Uterus (tissue), 4 donors: Measurements from ENCODE around the gene ASMTL. TPM values are rescaled to one million over a fixed set of nuclear protein-coding genes. Genes with fewer than 3 reads are reported as not detected.

Experiments used
- DNase-seq, 2 donors: peaks; one replicate each; pipeline ENCODE4 v3.0.0-alpha.2; 2019 to 2020
- H3K27ac ChIP-seq, 2 donors: fragments of 200-600 bp; sonication (generic); 1 replicate in 1 of 2; 2 replicates in 1 of 2; pipeline ENCODE4 v1.5.1; 2016 to 2018
- H3K27me3 ChIP-seq, 2 donors: fragments of 200-600 bp; sonication (generic); one replicate each; pipeline ENCODE4 v1.5.1; 2018 to 2019; ENCODE audit warnings: control low read depth in 1 of 2
- H3K36me3 ChIP-seq, 2 donors: fragments of 200-600 bp; sonication (generic); one replicate each; pipeline ENCODE4 v1.5.1; 2019; ENCODE audit warnings: control low read depth in 1 of 2
- H3K4me1 ChIP-seq, 2 donors: fragments of 200-600 bp; sonication (generic); one replicate each; pipeline ENCODE4 v1.5.1; 2018 to 2019; ENCODE audit warnings: control low read depth in 1 of 2
- H3K4me3 ChIP-seq, 2 donors: fragments of 200-600 bp; sonication (generic); 1 replicate in 1 of 2; 2 replicates in 1 of 2; pipeline ENCODE4 v1.5.1; 2018 to 2019; ENCODE audit warnings: mild to moderate bottlenecking in 1 of 2
- H3K9me3 ChIP-seq, 2 donors: fragments of 200-600 bp; sonication (generic); one replicate each; pipeline ENCODE4 v1.5.1; 2019; ENCODE audit warnings: control low read depth in 1 of 2
- POLR2A ChIP-seq, 2 donors: fragments of 450-650 bp; IDR thresholded peaks; one replicate each; pipeline ENCODE4 v1.6.1; 2016; ENCODE audit warnings: antibody characterized with exemption in 2 of 2, mild to moderate bottlenecking in 1 of 2, moderate library complexity in 1 of 2
- intact Hi-C: fragments of 100-400 bp; cut with DNase I; formaldehyde crosslinking; loops from one replicate; pipeline ENCODE4 v1.15.1; 2023; ENCODE audit warnings: low total_unique reads
- total RNA-seq, 4 donors: library from RNA; depleted of rRNA in 3 of 4; stranded (reverse); fragments of >200 nt in 3 of 4; gene quantifications; one replicate each; pipeline versions ENCODE4 v1.1.0 to v1.2.4, GENCODE V29; 2014 to 2023
- TF ChIP-seq, protein P1 (sequence below), 4 experiments: fragments of 200-600 bp in 2 of 4; fragments of 450-650 bp in 2 of 4; sonication (generic) in 2 of 4; IDR thresholded peaks; one replicate each; pipeline ENCODE4 v1.5.1; 2016 to 2019; ENCODE audit warnings: antibody characterized with exemption in 4 of 4, mild to moderate bottlenecking in 2 of 4, moderate library complexity in 1 of 4
- donor health status: DM: yes; HTN: yes; CAD: no.

ASMTL gene
- total RNA-seq, 4 donors from 2014 or later, result 6.4 to 43.5 (median 11.1) TPM

DNA sequence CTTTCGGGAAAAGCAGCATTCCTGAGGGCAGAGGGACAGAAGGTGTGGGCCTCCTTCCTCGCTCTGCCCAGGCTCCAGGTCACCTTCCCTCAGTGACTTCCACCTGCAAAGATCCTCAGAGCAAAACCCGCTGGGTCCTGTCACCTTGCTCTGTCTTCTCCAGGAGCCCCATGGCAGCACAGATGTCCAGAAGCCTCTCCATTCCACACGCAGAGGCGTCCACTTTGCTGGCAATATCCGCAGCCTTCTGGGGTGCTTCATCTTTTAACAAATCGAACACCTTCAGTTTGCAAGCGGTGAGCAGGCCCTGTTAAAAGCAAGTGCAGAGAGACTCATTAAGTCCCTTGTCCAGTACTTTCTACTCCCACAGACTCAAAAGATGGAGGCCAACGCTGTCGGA is 27.3 kb downstream of the ASMTL start:
- no peak for DNase-seq
- no peaks in the 10 kb centered on the region for H3K27me3 ChIP-seq
- H3K36me3 ChIP-seq, result no peaks in the 10 kb centered on the region
- no peak overlapping the region for H3K4me3 ChIP-seq
- H3K9me3 ChIP-seq, result peaks cover 0 to 8% of the 10 kb centered on the region in 2 donors
- intact Hi-C loops, result no loop called here
- H3K27ac ChIP-seq, result no peak overlapping the region
- no peak for TF ChIP-seq POLR2A (IDR thresholded peaks at IDR 0.05)
- TF ChIP-seq, protein P1, sequence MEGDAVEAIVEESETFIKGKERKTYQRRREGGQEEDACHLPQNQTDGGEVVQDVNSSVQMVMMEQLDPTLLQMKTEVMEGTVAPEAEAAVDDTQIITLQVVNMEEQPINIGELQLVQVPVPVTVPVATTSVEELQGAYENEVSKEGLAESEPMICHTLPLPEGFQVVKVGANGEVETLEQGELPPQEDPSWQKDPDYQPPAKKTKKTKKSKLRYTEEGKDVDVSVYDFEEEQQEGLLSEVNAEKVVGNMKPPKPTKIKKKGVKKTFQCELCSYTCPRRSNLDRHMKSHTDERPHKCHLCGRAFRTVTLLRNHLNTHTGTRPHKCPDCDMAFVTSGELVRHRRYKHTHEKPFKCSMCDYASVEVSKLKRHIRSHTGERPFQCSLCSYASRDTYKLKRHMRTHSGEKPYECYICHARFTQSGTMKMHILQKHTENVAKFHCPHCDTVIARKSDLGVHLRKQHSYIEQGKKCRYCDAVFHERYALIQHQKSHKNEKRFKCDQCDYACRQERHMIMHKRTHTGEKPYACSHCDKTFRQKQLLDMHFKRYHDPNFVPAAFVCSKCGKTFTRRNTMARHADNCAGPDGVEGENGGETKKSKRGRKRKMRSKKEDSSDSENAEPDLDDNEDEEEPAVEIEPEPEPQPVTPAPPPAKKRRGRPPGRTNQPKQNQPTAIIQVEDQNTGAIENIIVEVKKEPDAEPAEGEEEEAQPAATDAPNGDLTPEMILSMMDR (IDR thresholded peaks at IDR 0.05), result no peak
- no peaks in the 10 kb centered on the region for H3K4me1 ChIP-seq

DNA sequence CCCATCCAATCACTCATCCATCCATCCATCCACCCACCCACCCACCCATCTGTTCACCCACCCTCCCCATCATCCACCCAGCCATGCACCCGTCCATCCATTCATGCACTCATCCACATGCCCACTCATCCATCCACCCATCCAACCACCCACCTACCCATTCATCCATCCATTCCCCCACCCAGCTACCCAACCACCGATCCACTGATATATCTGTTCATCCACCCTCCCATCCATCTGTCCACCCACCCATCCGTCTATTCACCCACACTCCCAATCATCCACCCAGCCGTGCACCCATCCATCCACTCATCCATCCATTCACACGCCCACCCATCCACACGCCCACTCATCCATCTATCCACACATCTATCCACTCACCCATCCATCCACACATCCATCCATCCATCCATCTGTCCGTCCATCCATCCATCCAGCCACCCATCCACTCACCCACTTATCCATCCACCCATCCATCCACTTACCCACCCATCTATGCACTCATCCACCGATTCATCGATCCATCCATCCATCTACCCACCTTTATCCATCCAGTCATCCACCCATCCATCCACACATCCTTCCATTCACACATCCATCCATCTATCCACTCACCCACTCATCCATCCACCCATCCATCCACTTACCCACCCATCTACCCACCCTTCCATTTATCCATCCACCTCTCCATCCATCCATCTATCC is 28.4 kb downstream of the ASMTL start:
- no peak overlapping the region for H3K4me3 ChIP-seq
- TF ChIP-seq, protein P1 (IDR thresholded peaks at IDR 0.05), result no peak
- TF ChIP-seq POLR2A (IDR thresholded peaks at IDR 0.05), result no peak
- intact Hi-C loops, result no loop called here
- no peaks in the 10 kb centered on the region for H3K27me3 ChIP-seq
- no peaks in the 10 kb centered on the region for H3K36me3 ChIP-seq
- H3K9me3 ChIP-seq, result peaks cover 0 to 8% of the 10 kb centered on the region in 2 donors
- no peak for DNase-seq
- H3K27ac ChIP-seq, result no peak overlapping the region
- H3K4me1 ChIP-seq, result no peaks in the 10 kb centered on the region

DNA sequence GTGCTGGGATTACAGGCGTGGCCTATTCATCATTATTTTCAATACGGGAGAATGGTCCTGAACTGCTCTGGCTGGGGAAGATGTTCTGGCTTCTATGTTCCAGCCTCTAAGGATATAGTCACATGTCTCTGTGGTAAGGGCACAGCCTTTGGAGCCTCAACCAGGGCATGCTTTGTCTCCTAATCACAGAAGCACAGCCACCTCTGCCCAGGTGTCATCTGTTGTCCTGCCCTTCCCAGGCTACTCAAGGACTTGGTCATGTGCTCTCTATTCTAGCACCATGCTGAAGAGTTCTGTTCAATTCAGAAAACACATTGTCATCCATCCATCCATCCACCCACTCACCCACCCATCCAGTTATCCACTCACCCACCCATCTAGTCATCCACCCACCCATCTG is 29.5 kb downstream of the ASMTL start:
- Histone ChIP-seq H3K9me3 (peaks cover 0 to 8% of the 10 kb centered on the region in 2 donors), H3K36me3 (no peaks in the 10 kb centered on the region), H3K27ac (no peak overlapping the region), H3K27me3 (no peaks in the 10 kb centered on the region), H3K4me3 (no peak overlapping the region), H3K4me1 (no peaks in the 10 kb centered on the region)
- TF ChIP-seq POLR2A (IDR thresholded peaks at IDR 0.05), result no peak
- TF ChIP-seq, protein P1 (IDR thresholded peaks at IDR 0.05), result no peak
- DNase-seq, result no peak
- intact Hi-C loops, result no loop called here

DNA sequence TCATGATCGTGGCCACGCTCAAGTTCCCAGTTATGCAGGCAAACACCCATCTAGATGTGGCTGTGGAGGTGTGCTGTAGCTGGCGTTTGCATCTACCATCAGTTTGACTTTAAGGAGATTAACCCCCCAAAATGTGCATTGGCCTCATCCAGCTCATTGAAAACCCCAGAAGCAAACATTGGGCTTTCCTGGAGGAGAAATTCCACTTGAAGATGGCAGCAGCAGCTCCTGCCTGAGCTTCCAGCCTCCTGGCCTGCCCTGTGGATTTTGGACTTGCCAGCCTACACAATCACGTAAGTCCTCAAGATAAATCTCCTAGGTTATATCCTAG is 30.6 kb downstream of the ASMTL start:
- Histone ChIP-seq H3K9me3 (peaks cover 0 to 8% of the 10 kb centered on the region in 2 donors), H3K27me3 (no peaks in the 10 kb centered on the region), H3K27ac (no peak overlapping the region), H3K4me3 (no peak overlapping the region), H3K36me3 (no peaks in the 10 kb centered on the region), H3K4me1 (no peaks in the 10 kb centered on the region)
- intact Hi-C loops, result no loop called here
- TF ChIP-seq, protein P1 (IDR thresholded peaks at IDR 0.05), result no peak
- no peak for TF ChIP-seq POLR2A (IDR thresholded peaks at IDR 0.05)
- DNase-seq, result no peak

DNA sequence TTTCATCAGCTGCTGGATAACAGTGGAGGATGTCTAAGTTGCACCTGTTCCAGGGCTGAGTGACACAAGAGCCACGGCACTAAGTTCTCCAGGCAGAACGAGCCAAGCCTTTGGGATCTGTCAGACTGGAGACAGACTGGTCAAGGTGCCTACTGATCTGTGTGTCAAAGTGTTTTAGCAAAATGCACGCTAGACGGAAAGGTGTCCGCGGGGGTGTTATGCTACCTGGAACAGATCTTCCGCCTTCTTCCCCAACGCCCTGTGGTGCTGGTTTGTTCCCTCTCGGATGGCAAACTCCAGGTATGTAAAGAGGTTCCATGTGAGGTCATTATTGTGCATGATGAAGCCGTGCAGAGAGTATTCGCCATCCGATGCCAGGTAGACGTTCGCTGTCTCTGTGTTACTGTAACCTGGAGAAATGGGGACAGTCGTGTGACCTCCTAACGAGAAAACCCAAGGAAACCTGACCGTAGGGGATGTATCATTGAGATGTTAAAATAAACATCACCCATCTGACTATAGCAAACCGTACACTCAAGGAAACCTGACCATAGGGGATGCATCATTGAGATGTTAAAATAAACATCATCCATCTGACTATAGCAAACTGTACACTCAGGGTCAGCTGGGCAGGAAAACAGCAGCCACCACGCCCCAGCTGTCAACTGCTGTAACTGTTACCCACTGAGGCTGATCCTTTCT is 31.1 kb downstream of the ASMTL start:
- H3K27ac ChIP-seq, result no peak overlapping the region
- no peak overlapping the region for H3K4me3 ChIP-seq
- intact Hi-C loops, result no loop called here
- H3K27me3 ChIP-seq, result no peaks in the 10 kb centered on the region
- DNase-seq, result no peak
- TF ChIP-seq POLR2A (IDR thresholded peaks at IDR 0.05), result no peak
- TF ChIP-seq, protein P1 (IDR thresholded peaks at IDR 0.05), result no peak
- H3K4me1 ChIP-seq, result no peaks in the 10 kb centered on the region
- H3K36me3 ChIP-seq, result no peaks in the 10 kb centered on the region
- peaks cover 0 to 8% of the 10 kb centered on the region in 2 donors for H3K9me3 ChIP-seq
